GM21528 (cell line): ENCODE results near the gene KDM1A.

Experiments used
- ATAC-seq: cut with Tn5 transposase; IDR thresholded peaks from one replicate; pipeline ENCODE4 v1.9.1; 2021; ENCODE audit warnings: mild to moderate bottlenecking, moderate library complexity; ENCODE audit not compliant: unreplicated experiment, low FRiP score

The KDM1A gene

DNA sequence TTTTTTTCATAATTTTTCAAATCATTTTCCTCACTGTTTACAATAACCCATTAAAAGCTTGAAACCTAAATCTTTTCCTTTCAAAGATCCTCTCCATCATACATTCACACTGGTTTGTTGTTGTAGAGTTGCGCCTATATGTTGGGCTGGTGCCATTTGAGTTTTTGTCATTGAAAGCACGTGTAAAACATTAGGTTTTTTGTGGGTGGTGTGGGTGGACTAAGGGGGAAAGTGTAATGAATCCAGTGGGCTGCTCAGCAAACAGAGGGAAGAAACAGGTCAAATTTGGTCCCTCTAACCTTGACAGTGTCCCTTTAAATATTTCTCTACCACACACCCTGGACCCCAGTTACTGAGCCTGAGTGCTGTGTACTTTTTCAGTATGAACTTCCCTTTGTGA, 46.8 kb downstream of the KDM1A start:
- ATAC-seq, result no peak

DNA sequence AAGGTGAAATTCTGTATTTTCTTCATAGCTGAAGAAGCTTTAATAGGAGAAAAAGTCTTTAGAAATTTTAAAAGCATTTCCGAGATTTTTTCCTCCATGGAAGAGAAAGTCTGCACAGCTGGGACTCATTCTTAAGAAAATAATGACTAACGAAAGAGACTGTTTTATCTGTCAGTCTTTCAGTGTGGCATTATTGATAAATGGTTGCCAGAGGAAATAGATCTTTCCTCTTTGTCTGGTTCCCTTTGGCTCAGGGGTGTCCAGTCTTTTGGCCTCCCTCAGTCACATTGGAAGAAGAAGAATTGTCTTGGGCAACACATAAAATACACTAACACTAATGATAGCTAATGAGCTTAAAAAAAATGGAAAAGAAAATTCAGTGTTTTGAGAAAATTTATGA, 49.9 kb downstream of the KDM1A start:
- no peak for ATAC-seq

DNA sequence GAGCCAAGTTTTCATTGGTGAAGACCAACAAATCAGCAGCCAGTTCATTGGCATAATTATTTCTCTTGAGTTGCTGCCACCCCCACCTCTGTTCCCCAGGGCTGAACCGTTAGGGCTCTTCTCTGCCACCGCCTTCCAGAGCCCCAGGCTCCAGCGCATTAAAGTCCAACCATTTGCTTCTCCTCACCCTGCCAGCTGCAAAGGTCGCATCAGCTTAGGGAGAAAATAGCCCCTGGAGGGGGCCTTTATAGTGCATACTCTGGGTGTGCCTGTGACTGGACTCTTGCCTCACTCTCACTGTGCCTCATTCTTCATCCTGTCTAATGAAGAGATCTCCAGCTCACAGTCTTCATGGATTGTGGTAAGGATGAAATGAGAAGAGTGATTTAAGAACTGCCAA, 50.4 kb downstream of the KDM1A start:
- no peak for ATAC-seq

DNA sequence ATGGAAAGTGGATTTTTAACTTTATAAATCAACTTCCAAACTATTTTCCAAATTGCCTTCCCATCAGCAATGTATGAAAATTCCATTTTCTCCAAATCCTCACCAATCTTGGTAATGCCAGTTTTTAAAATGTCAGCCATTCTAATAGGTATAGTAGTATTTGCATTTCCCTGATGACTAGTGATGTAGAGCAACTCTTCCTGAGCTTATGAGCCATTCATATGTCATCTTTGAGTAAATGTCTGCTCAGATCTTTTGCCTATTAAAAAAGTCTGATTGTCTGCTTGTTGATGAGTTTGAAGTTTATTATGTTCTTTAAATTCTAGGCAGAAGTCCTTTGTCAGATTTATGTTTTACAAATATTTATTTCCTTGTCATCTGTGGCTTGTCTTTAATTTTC, 54.7 kb downstream of the KDM1A start:
- ATAC-seq, result no peak

DNA sequence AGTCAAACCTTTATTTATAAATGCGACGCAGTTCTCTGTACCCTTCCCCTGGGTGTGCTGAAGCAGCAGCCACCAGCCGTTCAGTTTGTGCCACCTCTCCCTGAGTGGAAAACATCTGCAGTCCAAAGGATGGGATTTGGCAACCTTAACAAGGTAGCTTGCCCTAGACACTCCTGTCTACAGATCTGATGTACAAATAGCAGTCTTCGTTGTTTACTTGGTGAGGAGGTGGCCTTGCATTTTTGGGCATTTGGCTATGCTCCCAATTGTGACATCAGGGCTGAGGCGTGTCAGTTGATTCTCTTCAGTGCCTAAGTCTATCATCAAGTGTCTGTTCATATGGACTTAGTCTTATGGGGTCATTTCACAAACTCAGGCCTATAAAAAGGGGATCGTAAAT, 59.8 kb downstream of the KDM1A start:
- ATAC-seq, result no peak

DNA sequence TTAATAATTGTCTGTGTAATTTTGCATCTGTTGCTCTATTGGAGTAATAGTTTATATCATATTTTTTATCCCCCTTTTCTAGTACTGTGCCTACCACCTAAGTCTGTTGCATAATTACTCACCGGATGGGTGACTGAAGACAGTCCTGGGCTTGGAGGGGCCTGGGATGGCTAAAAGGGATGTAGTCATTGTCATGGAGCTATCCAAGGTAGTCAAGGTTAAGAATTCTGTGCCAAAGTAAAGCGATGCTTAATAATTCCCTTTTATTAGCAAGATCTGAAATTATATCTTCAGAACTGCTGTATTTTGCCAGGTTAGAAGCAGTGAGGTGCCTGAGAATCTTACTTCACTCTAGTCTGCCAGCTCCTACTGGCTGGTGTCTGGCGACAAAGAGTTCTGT, 61.6 kb downstream of the KDM1A start:
- no peak for ATAC-seq

DNA sequence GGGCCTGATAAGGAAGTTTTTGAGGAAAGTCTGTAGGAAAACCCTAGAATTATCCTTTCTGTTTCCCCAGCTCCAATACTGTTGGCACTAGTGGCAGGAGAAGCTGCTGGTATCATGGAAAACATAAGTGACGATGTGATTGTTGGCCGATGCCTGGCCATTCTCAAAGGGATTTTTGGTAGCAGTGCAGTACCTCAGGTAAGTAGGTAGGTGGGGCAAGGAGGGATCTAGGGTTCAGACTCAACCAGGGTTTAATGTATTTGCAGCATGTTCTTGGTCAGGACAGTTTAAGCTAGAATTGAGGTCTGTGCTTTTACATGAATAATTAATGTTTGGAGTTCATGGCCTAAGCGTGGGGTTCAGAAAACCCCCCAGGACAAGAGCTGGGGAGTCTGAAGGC, 62.1 kb downstream of the KDM1A start:
- ATAC-seq, result no peak

DNA sequence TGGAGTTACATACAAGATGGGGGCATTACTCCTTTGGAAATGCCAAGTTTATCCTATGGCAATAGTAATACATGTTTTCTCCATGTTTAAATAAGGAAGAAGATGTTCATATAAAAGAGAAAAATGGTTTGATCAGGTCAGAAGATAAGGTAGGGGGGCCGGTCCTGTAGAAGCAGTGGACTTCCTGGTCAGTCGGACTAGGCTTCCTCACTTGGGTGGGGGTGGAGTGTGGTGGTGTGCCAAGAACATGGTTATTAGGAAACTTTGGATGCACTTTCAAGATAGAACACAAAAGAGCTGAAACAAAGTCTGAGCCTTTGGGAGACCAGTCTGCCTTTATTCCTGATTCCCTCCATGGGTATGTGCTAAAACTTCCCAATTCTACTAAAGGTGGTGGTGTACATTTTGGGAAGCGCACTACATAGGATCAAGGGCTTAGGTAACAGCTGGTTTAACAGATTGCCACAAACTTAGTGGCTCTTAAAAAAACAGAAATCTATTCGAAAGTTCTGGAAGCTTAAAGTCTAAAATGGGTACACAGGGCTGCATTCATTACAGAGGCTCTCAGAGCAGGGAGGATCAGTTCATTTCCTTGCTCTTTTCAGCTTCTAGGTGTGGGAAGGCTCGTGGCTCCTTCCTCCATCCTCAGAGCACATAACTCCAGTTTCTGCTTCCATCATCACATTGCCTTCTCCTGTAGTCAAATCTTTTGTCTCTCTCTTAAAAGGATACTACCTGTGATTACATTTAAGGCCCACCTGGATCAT, 64.6 kb downstream of the KDM1A start:
- ATAC-seq, result no peak

DNA sequence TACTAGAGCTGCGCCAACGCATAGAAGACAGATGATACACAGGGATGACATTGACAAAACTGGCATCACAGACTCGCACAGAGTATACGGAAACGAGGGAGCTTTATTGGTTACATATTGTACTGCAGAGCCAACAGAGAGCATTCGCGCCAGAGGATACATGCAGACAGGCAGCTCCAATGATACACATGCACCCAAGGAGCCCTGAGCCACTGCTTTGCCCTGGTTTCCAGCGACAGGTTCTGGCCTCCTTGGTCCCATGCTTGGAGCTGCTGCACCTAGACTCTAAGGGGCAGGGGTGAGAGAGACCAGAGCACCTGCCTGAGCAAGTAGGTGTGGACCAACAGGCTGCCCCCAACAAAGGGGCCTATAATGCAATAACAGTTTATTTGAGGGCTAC, 65.6 kb downstream of the KDM1A start:
- no peak for ATAC-seq

DNA sequence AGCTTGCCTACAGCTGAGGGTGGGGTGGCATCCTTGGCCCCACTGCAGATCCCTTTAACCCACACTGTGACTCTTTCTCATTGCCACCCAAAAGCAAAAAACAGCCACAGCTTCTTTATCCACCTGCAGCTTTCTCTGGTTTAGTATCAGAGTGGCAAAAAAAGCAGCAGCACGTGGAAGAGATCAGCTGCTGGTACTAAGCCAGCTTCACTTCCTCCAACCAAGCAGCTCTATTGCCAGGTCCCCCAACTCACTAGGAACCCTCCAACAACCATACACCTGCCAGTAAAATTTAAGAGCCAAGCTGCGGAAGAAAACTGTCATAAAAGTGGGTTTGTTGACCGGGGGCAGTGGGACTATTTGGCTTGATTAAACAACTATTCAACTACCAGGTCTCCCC, 66.4 kb downstream of the KDM1A start:
- ATAC-seq, result no peak

DNA sequence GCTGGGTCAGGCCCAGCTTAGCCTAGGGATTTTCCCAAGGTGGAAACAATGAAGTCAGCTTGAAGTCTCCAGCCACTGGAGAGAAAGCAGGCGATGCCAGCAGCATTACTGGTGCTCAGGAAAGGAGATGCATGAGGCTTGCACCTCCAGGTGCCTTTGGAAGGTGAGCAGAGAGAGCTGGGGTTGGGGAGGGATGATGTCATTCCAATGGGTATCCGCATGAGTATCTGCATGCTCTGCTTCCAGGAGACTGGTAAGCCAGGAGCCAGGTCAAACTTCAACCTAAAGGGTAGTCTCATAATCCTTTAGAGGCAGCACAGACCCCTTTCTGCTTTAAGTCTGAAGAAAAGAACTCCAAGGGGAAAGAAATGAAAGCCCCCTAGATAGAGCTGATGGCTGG, 68.8 kb downstream of the KDM1A start:
- ATAC-seq, result no peak

DNA sequence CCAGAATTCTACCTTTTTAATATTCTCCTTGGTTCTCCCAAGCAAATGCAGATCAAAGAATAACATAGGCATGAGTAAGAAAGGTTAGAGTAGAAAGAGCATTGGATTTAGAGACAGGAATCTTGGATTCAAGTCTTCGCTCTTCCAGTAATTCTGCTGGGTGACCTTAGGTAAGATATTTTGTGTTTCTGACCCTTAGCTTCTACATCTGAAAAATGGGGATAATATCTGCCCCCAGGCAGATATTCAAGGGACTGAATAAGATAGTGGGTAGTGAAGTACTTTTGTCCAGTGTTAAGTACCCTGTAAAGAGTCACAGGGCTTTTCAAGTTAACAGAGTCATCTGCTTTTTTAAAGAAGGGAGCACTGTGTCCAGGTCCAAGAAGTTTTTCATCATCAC, 70.8 kb downstream of the KDM1A start:
- ATAC-seq, result no peak

DNA sequence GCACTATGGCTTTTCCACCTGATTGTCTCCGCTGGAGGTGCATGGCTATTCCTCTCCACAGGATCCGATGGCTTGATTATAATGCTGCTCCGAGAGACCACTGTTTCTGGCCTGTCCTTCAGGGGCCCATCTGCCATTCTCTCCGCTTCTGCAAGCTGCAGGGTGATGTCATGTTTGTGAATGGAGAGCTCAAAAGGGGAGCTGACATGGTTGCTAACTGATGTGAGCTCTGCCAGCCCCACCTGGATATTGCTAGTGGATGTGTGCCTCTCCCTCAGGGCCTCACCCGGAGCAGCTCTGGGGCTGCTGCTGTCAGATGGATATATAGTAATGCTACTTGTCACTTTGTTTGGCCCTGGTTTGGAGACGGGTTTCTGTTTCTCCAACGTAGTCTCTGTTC, 72.3 kb downstream of the KDM1A start:
- no peak for ATAC-seq

DNA sequence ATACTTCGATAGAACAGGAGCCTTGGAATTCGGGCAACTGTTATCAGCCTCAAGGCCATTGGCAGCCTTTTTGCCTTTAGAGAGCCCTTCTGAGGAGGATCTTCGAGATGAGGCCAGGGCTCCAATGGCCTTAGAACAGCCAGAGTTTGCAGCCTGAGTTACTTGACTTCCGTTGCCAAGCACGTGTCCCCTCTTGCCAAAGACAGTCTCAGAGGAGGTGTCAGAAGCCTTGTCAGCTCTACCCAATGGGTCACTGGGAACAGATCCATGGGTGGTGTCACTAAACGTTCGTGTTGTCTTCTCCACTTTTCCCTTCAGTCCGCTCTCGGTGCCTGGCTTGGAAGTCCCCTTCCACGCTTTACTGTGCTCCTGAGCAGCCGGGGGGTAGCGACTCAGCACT, 73.2 kb downstream of the KDM1A start:
- no peak for ATAC-seq

DNA sequence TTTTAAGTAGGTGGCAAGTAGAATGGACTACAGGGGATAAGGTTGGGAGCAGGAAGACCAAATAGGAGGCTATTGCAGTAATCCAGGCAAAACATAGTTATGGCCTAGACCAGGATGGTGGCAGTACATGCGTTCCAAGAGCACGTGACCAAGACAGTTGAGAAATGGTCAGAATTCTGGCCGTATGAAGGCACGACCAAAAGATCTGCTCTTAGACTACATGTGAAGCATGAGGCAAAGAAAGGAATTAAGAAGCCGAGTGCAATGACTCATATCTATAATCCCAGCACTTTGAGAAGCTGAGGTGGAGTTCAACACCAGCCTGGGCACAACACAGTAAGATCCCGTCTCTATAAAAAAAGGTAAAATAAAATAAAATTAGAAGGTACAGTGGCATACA, 78.0 kb downstream of the KDM1A start:
- no peak for ATAC-seq

DNA sequence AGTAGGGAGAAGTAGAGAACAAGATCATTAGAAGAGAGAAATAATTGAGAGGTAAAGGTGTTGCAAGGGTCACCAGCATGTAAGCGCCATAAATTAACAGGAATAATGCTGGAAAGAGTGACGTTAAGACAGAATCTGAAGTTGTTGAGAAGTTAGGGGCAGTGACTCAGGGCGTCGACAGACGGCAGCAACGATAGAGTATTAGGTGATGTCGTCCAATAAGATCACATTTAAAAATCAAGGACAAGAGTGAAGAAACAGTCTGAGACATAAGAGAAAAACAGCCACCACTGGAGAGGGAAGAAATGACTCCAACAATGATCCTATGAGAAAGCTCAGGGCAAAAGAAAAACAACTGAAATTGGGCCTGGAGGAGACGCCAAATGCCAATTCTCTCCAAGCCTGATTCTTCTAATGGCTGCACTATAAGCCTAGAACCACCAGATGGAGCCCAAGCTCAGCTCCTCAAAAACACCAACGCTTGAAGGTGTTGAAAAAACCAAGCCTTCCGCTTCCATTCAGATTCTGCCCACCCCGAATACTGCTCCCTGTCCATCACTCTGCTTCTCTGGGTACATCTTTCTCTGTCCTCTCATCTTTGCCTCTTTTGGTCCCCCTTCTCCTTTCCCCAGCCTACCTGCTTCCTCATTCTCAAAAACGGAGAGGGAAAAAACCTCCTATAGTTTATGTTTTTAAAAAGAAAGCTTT, 79.3 kb downstream of the KDM1A start:
- no peak for ATAC-seq

DNA sequence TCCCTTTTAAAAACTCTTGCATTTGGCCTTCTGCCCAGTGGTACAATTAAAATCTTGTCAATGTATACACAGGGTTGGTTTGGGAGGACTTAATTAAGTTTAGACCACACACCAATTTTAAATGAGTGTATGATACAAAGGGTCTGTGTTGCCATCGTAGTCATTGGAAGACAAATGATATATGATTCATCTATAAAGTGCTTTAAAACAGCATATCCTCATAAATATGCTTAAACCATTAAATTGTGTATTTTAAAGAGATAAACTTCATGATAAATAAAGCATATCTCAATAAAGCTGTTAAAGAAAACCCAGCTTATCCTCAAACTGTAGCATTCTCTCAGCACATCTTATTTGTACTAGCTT, 79.9 kb downstream of the KDM1A start:
- no peak for ATAC-seq

DNA sequence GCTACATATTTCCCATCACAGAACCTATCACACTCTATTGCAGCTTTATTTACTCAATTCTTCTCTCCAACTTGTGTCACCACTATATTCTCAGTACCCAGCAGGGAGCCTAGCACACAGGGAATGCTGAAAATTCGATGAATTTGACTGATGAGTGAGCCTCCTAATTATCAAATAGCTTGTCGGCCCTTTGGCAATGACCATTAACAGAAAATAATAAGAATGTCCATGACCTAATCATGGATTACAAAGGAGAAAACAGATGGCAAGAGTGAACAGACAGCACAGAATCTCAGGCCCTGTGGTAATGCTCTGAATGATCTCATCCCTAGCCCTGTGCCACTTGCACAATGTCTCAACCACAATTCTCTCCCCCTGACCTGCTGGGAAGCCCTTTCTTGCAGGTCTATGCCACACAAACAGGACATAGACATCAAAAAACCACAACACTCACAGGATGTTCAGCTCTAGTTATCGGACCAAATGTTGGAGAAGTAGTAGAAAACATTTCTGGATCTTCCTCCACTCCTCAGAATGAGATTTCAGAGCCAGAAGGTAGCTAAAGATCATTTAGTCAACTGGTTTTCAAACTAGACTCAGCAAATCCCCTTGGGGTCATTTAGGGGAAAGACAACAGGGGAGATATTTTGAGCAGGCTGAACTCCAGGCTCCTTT, 80.9 kb downstream of the KDM1A start:
- no peak for ATAC-seq

DNA sequence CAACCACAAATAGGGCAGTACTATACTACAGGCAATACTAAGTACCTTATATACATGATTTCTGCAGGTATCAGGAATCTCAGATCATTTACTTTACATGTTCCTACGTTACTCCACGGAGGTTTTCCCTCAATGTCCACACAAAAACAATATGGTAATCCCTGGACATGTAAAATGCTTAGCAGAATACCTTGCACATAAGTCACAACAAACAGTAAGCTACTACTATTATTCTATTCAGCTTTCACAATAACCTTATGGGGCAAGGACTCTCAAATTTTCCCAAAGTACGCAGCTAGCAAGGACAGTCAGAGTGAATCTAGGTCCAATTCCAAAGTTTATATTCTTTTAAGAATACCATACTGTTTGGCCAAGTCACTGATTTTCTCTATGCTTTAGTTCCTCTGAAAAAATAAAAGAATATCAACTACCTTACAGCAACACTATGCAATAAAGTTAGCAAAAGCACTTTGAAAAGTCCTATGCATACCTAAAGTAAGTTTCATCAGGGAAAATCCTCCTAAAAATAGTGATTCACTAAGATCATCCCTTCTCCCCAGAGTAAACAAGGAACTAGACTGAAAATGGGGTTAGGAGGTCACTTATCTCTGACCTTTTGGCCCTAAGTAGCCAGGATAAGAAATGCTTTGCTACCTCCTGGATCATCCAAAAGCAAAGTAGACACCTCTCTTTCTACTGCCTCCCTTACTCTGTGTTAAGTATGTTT, 82.0 kb downstream of the KDM1A start:
- no peak for ATAC-seq

DNA sequence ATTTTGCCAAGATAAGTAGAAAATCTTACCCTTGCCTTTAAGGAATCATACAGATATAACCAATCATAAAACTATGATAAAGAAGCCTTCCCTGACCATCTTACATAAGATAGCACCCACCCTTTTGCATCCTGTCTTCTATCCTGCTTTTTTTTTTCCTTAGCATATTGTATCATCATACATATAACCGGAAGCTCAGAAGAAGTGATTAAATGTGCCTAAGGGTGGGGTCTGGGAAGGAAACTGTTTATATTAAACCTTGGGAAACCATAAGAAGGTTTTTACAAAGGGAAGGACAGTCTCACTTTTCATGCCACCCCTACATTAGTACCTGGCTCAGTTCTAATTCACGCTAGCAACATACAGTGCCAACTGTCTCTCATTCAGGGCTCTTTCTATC, 82.6 kb downstream of the KDM1A start:
- ATAC-seq, result no peak

DNA sequence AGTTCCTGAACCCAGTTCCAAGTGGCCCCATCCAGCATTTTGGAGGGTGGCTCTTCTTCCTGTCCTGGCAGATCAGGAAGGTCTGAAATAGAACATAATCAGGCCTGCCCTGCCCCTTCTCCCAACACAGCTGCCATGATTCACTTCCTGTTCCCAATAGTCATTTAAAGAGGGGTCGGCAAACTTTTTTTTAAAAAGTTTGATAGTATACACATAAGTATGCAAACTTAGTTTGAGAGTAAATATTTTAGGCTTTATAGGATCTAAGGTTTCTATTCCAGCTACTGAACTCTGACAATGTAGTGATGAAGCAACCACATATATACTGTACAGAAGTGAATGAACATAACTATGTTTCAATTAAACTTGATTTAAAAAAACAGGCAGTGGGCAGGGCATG, 83.0 kb downstream of the KDM1A start:
- no peak for ATAC-seq
